Measurements from ENCODE around the gene SLC39A7.
A peak's percentile ranks its signal among the peaks of the same experiment; 100 is the strongest.

SLC39A7 gene, protein sequence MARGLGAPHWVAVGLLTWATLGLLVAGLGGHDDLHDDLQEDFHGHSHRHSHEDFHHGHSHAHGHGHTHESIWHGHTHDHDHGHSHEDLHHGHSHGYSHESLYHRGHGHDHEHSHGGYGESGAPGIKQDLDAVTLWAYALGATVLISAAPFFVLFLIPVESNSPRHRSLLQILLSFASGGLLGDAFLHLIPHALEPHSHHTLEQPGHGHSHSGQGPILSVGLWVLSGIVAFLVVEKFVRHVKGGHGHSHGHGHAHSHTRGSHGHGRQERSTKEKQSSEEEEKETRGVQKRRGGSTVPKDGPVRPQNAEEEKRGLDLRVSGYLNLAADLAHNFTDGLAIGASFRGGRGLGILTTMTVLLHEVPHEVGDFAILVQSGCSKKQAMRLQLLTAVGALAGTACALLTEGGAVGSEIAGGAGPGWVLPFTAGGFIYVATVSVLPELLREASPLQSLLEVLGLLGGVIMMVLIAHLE

GRCh38 chr6:33200219-33201146, at the start of gene SLC39A7, which contains the start of gene RXRB:
Gene SLC39A7, plus strand, starts transcription at chr6:33200867. Its CDS starts 379 bp downstream, at chr6:33201246.
Gene RXRB, minus strand, starts transcription at chr6:33200665. Its CDS starts 189 bp downstream, at chr6:33200476.
- peak; percentile 99 for DNase-seq

GRCh38 chr6:33151050-33151449, 49.6 kb upstream of the SLC39A7 start:
- no peak for DNase-seq

DNA sequence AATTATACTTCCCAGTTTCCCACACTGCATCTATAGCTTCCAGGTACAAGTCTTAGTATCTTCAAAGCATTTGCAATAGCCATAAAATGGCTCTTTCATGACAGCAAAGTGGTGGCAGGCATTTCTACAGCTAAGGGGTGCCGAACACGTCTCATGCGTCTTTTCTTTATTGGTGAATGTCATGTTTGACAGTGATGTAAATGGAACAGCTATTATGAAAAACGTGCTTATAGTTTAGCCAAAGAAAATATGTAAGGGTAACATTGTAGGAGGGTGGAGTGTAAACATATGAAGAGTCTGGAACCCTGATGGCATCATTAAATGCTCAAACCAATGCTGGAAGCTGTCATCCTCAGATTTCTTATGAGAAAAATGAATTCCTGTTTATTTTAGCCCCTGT, 46.3 kb upstream of the SLC39A7 start:
- no peak for DNase-seq

DNA sequence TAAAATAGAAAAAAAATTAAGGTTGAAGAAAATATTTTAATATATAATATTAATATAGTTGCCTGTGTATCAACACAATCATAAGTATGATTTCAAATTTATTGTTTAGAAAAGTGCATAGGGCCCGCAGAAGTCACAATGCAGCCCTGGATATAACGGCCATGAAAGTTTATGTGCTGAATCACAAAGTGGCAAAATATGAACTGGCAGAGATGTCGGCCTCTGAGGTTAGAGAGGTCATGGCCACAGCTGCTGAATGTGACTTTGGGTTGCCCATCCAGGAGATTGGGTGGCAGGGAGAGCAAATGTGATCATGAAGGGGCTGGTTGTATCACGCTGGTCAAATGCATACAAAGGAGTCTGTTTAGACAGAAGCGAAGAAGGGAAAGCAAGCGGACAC, 44.1 kb upstream of the SLC39A7 start:
- DNase-seq, result no peak

- DNase-seq, result no peak
These were observed 43.7 kb upstream of the SLC39A7 start for GRCh38 chr6:33156964-33157363.

GRCh38 chr6:33160096-33160495, 40.6 kb upstream of the SLC39A7 start:
- DNase-seq, result no peak

- DNase-seq, result no peak
These were observed 39.8 kb upstream of the SLC39A7 start for GRCh38 chr6:33160728-33161344.

- peak; percentile 83 to 84 for DNase-seq
These were observed 39.0 kb upstream of the SLC39A7 start for GRCh38 chr6:33161354-33162331.

DNA sequence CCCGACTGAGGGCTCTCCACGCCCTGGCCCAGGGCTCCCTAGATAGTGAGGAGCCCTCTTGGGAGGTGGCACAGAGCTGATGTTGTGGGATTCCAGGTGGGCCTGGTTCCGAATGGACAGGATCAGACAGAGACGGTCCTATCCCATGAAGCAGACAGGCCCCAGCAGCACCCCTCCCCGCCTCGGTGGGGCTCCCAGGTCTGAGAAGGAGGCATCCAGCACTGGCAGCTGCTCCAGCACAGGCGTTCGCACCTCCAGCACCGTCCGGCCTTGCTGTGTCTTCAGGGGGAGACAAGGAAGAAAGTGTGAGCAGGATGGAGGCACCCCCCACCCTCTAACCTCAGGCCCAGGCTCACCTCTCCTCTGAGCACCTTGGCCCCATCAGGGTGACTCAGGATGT, 37.1 kb upstream of the SLC39A7 start:
- no peak for DNase-seq

DNA sequence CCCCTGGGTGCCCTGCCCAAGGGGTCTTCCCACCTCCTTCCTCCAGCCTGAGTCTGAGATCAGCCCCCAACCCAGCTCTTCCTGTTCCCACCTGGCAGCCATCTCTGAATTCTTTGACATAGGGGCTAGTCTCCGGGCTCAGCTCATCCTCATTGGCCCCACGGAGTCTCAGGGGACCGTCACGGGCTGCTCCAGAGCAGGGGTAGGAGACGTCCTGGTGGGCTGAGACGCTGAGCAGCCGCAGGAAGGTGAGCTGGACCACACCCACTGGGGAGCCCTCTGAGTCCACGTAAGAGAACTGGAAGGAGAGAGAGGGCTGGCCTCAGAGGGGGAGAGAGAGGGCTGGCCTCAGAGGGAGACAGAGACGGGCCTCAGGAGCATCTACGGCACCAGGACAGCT, 36.5 kb upstream of the SLC39A7 start:
- no peak for DNase-seq

- DNase-seq, result no peak
These were observed 35.8 kb upstream of the SLC39A7 start for GRCh38 chr6:33164665-33165373.

DNA sequence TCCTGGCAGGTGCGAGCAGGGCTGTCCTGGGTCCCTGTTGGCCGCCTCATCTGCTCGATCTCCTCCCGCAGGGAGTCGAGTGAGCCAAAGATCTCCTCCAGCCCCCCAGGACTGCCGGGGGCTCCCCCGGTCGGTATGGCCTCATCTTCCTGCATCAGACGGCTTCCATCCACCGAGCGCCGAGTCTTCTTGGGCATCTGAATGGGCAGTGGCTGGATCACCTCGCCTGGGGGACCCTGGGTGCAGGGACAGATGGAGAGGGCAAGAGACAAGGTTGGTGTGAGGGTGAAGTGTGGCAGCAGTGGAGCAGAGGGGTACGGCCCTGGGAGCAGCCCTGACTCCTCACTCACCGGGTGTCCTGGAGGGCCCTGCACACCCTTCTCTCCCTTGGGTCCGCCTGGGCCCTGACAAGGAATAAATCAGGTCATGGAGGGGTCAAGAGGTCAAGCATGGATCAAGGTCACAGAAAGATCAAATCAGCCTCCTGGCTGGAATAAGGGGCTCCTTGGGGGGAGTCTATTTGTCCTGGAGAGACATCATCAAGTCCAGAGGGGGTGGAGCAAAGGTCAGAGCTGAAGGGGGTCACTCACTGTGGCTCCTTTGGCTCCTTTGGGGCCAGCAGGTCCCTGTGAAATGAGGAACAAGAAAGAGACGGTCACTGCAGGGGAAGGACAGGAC, 34.9 kb upstream of the SLC39A7 start:
- no peak for DNase-seq

DNA sequence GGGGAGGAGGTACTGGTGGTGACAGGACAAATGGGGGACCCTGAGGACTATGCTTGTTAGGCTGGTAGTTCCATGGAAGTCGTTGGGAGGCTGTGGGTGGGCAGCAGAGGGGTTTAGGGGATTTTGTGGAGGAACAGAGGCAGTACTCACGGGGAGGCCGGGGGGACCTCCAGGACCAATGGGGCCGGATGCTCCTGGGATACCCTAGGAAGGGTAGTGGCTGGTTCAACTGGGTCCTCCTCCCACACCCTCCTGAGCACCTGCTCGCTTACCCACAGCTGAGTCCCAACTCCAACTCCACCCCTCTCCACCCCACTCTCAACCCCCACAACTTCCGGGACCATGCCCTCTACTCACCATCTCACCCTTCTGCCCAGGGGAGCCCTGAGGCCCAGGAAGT, 34.3 kb upstream of the SLC39A7 start:
- no peak for DNase-seq

- no peak for DNase-seq
These were observed 33.9 kb upstream of the SLC39A7 start for GRCh38 chr6:33166811-33167210.

GRCh38 chr6:33167374-33168283, 33.0 kb upstream of the SLC39A7 start:
- DNase-seq, result no peak

GRCh38 chr6:33168284-33168601, 32.4 kb upstream of the SLC39A7 start:
- no peak for DNase-seq

- DNase-seq, result no peak
These were observed 32.0 kb upstream of the SLC39A7 start for GRCh38 chr6:33168639-33169038.

DNA sequence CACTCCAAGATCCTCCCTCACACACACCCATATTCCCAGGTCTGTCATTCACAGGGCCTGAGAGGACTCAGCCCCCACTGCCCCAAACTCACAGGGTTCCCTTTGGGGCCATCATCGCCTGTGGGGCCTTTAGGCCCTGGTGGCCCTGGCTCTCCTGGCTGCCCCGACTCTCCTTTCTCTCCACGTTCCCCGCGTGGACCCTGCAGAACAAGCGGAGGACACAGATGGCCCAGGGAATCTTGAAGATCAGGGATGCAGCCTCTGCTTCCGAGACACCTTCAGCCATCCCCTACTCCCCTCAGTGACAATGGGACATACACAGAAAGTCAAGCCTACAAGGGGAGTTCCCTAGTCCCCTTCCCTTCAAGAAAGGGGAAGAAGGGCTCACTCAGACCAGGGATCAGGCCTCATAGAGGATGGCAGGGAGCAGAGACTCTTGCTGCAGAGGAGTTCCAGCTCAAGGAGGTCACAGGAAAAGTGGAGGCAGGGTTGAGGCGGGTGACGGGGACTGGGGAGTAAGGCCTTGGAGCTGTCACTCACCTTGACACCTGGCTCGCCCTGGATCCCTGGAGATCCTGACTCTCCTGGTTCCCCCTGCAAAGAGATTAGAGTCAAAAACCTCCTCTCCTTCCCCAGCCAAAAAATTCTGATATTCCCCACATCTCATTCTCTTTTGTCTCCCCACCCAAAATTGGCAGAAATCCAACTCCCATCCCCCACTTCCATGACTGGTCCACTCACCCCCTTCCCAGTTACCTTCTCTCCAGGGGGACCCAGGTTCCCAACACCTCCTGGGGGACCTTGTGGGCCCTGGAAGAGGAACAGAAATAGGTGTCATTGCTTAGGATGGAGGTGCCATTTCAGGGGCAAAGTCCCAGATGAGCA, 31.1 kb upstream of the SLC39A7 start:
- no peak for DNase-seq

Data from CD4-positive, alpha-beta T cell treated with Interleukin-4 for 1 hour (primary cell).